ENCODE results near the gene GSK3A. TPM values are rescaled to one million over a fixed set of nuclear protein-coding genes. Genes with fewer than 3 reads are reported as not detected.

Gene GSK3A
- total RNA-seq, 2 experiments from 2014 or later: 48.2 to 49.0 TPM

GRCh38 chr19:42285988-42286348 is 43.6 kb upstream of the GSK3A start:
- Mint-ChIP-seq H3K27me3 (ENCODE audit: low read depth) (no peaks in the 10 kb centered on the region), H3K4me1 (ENCODE audit: low read depth) (peaks cover 32% of the 10 kb centered on the region)
- POLR2A ChIA-PET: no interaction called here

DNA sequence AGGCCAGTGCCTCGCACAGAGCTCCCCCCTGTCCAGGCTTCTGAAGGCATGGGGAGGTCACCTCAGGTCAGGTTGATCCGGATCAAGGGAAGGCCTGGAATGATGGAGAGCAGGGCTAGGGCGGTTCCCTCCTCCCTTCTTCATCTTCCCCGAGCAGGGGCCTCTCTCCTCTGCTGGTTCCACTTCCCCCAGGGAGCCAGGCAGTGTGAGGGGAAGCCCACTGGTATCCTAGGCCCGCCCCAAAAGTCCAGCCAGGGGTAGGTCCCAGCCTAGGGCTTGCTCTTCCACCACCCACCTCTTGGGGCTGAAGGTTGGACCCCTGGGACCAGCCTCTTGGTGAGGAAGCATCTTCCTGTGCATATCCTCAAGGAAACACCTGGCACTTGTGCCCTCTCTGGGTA is 43.1 kb upstream of the GSK3A start:
- no peak for ATAC-seq
- no peaks in the 10 kb centered on the region for H3K9me3 Mint-ChIP-seq (ENCODE audit: insufficient read depth)
- H3K4me3 Mint-ChIP-seq: peak overlapping the region; percentile 79
- CTCF ChIA-PET: interaction anchor here (1.5 to 2.4 kb wide), 4 partner anchors 10 to 153 kb away, joined by 3 to 13 read pairs (median 4); partner anchors contain the start of gene DEDD2
- H3K27ac Mint-ChIP-seq: peak overlapping the region; percentile 53
- no peak for DNase-seq
- POLR2A ChIA-PET: interaction anchor here (1.3 to 1.9 kb wide), 2 partner anchors 13 to 15 kb away, joined by 4 to 5 read pairs; no protein-coding TSS in a partner anchor
- H3K4me1 Mint-ChIP-seq (ENCODE audit: low read depth): peaks cover 32% of the 10 kb centered on the region
- H3K27me3 Mint-ChIP-seq (ENCODE audit: low read depth): no peaks in the 10 kb centered on the region
- peaks cover 13% of the 10 kb centered on the region for H3K36me3 Mint-ChIP-seq (ENCODE audit: low read depth)

More at GRCh38 chr19:42285988-42286348, 43.6 kb upstream of the GSK3A start:
- Mint-ChIP-seq H3K36me3 (ENCODE audit: low read depth) (peaks cover 13% of the 10 kb centered on the region), H3K4me3 (peak overlapping the region; percentile 79), H3K9me3 (ENCODE audit: insufficient read depth) (no peaks in the 10 kb centered on the region), H3K27ac (peak overlapping the region; percentile 53)
- ATAC-seq: no peak
- CTCF ChIA-PET: interaction anchor here (1.7 to 2.4 kb wide), 2 partner anchors 10 to 69 kb away, joined by 3 to 13 read pairs; no protein-coding TSS in a partner anchor
- no peak for DNase-seq

DNA sequence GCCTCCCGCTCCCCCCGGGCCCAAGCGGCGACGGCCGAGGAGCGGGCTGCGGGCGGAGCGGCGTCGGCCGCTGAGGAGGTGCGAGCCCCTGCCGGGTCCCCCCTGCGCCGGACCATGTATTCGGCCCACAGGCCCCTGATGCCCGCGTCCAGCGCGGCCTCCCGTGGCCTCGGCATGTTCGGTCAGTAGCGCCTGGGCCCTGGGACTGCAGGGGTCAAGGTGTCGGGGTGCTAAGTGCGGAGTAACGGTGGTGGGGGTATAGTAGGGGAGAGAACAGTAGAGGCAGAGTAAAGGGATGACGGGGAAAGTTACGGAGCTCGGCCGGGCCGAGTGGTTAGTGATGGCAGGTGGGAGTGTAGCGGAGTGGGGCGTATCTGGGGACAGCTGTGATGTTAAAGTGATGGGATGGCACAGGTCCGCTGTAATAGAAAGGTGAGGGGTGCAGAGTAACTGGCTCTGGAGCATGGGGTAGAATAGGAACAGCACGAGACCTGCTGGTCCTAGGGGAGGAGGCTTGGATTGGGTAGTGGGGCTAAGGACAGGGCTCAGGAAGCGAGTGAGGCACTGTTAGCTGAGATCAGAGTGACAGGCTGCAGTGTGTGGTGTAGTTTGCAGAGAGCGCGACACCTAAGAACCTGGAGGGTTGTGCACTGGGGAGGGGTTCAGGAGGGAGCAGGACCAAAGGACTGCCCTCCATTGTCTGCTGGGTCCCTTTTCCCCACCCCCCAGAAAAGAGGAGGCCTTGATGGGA is 42.4 kb upstream of the GSK3A start:
- peak; percentile 45 for DNase-seq

DNA sequence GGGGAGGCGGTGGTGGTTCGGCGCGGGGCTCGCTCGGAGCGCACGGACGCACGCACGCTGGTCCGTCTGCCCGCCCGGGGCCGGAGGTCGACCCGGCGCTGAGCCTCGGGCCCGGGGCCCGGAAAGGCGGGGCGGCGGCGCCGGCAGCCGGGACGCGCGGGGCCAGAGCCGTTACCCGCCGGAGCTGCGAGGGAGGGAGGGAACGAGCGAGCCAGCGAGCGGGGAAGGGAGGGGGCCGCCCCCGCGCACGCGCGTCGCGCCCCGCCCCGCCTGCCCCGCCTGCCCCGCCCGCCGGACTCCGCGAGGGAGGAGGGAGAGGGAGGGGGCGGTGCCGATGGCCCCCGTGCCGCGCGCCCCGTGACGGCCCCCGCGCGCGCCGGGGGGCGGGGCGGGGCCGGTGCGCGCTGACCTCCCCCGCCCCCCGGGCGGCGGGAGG is 41.7 kb upstream of the GSK3A start:
- Mint-ChIP-seq H3K27ac (no peak overlapping the region), H3K4me1 (ENCODE audit: low read depth) (peaks cover 39% of the 10 kb centered on the region), H3K4me3 (no peak overlapping the region), H3K9me3 (ENCODE audit: insufficient read depth) (no peaks in the 10 kb centered on the region), H3K36me3 (ENCODE audit: low read depth) (peaks cover 14% of the 10 kb centered on the region), H3K27me3 (ENCODE audit: low read depth) (no peaks in the 10 kb centered on the region)
- DNase-seq (peak; percentile 85), ATAC-seq (peak; percentile 40)
- CTCF ChIA-PET: interaction anchor here (0.8 to 2.4 kb wide), 6 partner anchors 12 to 151 kb away, joined by 3 to 13 read pairs (median 4); partner anchors contain the start of gene DEDD2
- POLR2A ChIA-PET: interaction anchor here (0.5 to 1.9 kb wide), 5 partner anchors 14 to 85 kb away, joined by 3 to 5 read pairs (median 3); no protein-coding TSS in a partner anchor

More for the DNA sequence above, 42.4 kb upstream of the GSK3A start:
- POLR2A ChIA-PET: interaction anchor here (0.5 to 1.9 kb wide), 5 partner anchors 14 to 86 kb away, joined by 3 to 5 read pairs (median 3); no protein-coding TSS in a partner anchor
- H3K27me3 Mint-ChIP-seq (ENCODE audit: low read depth): no peaks in the 10 kb centered on the region
- peak overlapping the region; percentile 79 for H3K4me3 Mint-ChIP-seq
- H3K27ac Mint-ChIP-seq: peak overlapping the region; percentile 82
- H3K4me1 Mint-ChIP-seq (ENCODE audit: low read depth): peaks cover 32% of the 10 kb centered on the region
- peaks cover 13% of the 10 kb centered on the region for H3K36me3 Mint-ChIP-seq (ENCODE audit: low read depth)
- no peaks in the 10 kb centered on the region for H3K9me3 Mint-ChIP-seq (ENCODE audit: insufficient read depth)
- CTCF ChIA-PET: interaction anchor here (0.8 to 2.4 kb wide), 6 partner anchors 11 to 152 kb away, joined by 3 to 13 read pairs (median 4); partner anchors contain the start of gene DEDD2
- no peak for ATAC-seq

DNA sequence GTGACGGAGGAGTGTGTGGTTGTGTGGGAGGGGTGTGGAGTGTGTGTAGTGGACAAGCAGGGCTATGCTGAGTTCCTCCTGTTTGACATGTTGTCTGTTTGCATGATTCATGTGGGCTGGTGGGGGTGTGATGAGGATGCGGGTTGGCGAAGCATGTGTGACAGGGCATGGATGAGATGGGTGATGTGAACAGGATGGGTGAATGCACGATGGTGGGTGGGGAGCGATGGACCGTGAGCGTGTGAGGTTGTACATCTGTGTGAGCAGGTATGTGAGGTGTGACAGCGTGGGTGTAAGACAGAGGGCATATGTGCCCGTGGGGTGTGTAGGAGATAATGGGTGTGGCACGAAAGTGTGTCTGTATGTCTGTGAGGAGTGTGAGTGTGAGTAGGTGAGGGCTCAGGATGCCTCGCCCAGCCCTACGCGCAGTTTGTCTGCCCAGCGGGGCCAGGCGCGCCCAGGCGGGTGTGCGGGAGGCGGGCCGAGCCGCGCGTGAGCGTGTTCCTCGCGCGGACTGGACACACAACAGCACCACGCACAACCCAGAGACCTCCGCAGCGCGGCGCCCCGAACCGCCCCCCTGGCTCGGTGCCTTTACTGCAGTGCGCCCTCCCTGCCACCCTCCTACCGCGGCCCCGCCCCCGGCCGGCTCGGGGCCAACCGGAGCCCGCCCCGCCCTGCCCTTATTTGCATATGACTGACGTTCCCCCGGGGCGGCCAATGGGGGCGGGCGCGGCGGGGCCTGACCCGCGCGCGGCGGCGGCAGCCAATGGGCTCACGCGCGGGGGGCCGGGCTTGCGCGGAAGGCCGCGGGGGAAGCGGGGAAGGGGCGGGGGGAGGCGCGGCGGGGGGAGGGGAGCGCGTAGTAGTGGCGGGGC is 41.0 kb upstream of the GSK3A start:
- peak; percentile 69 for ATAC-seq
- Mint-ChIP-seq H3K4me1 (ENCODE audit: low read depth) (peaks cover 45% of the 10 kb centered on the region), H3K27ac (no peak overlapping the region), H3K36me3 (ENCODE audit: low read depth) (peaks cover 15% of the 10 kb centered on the region), H3K27me3 (ENCODE audit: low read depth) (no peaks in the 10 kb centered on the region), H3K4me3 (no peak overlapping the region), H3K9me3 (ENCODE audit: insufficient read depth) (no peaks in the 10 kb centered on the region)
- peak; percentile 98 for DNase-seq
- POLR2A ChIA-PET: interaction anchor here (0.5 to 2.0 kb wide), 6 partner anchors 13 to 64 kb away, joined by 3 to 11 read pairs (median 4); partner anchors contain the start of genes CIC and ZNF526
- CTCF ChIA-PET: interaction anchor here (0.8 to 1.9 kb wide), 4 partner anchors 13 to 150 kb away, joined by 3 to 8 read pairs (median 5); partner anchors contain the start of genes DEDD2 and GSK3A

DNA sequence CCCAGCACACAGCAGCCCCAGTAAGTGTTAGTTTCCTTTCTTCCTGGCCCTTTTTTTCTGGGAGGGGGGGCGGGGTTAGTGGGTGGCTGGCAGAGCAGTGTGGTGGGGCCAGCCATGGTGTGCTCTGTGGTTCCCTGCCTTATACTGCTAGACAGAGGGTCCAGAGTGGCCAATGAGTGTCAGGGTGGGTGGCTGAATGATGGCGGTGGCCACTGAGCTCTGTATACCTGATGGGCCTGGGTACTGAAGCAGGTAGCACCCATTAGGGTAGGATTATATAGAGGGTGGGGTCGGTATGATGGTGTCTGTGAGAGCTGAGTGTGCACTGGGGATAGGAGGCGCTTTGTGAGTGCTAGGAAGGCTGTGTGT is 40.4 kb upstream of the GSK3A start:
- ChIA-PET CTCF (interaction anchor here (0.8 to 1.9 kb wide), 4 partner anchors 13 to 150 kb away, joined by 3 to 8 read pairs (median 6); partner anchors contain the start of gene GSK3A), POLR2A (interaction anchor here (0.5 to 2.0 kb wide), 6 partner anchors 13 to 150 kb away, joined by 3 to 11 read pairs (median 3); partner anchors contain the start of genes CIC and ZNF526)
- ATAC-seq (no peak), DNase-seq (no peak)
- peaks cover 14% of the 10 kb centered on the region for H3K36me3 Mint-ChIP-seq (ENCODE audit: low read depth)
- H3K27me3 Mint-ChIP-seq (ENCODE audit: low read depth): no peaks in the 10 kb centered on the region
- H3K9me3 Mint-ChIP-seq (ENCODE audit: insufficient read depth): no peaks in the 10 kb centered on the region
- peaks cover 49% of the 10 kb centered on the region for H3K4me1 Mint-ChIP-seq (ENCODE audit: low read depth)
- H3K27ac Mint-ChIP-seq: no peak overlapping the region
- no peak overlapping the region for H3K4me3 Mint-ChIP-seq

DNA sequence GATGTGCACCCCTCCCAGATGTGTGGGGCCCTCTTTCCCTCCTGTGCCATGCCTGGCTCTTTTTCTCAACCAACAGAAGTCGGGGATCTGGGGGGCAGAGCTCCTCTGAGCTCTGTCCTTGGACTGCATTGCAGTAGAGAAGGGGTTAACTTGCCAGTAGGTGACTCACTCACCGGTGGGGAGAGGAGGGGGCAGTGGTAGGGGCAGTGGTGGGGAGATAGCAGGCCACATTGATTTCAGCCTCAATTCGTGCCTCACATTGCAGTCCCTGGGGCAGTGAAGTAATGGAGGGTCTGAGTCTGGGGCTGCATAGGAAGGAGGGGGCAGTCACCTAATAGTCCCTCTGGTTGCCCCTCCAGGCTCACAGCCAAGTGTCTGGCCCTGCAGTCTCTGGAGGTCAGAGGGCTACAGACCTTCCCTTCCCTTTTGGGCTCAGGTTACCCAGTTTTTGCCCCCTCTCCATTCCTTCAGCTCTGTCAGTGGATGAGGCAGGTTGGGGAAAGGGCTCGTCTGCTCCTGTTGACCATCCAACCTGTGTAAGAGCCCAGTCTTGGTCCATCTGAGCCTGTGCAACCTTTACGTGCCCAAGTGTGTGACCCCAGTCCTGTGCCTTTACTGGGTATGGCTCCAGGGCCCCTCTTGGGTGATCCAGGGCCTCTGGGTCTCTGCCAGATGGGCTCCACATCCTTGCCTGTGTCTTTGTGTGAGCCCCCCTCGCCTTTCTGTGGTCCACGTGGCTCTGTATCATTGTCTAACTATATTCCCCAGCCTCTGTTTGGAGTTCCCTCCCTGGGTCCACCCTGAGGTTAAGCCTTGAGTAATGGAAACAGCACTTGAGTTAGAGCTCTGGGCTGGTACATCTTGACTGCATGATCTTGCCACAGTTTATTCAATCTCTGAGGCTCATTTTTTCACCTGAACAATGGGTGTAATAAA is 39.7 kb upstream of the GSK3A start:
- ATAC-seq: no peak
- no peaks in the 10 kb centered on the region for H3K9me3 Mint-ChIP-seq (ENCODE audit: insufficient read depth)
- ChIA-PET CTCF (interaction anchor here (0.8 to 3.5 kb wide), 7 partner anchors 12 to 173 kb away, joined by 3 to 60 read pairs (median 4); partner anchors contain the start of genes CIC and GSK3A), POLR2A (interaction anchor here (0.6 to 2.0 kb wide), 9 partner anchors 12 to 153 kb away, joined by 3 to 11 read pairs (median 3); partner anchors contain the start of genes CIC, PAFAH1B3, PRR19 and ZNF526)
- DNase-seq: no peak
- H3K27ac Mint-ChIP-seq: no peak overlapping the region
- peaks cover 55% of the 10 kb centered on the region for H3K4me1 Mint-ChIP-seq (ENCODE audit: low read depth)
- no peak overlapping the region for H3K4me3 Mint-ChIP-seq
- H3K27me3 Mint-ChIP-seq (ENCODE audit: low read depth): no peaks in the 10 kb centered on the region
- H3K36me3 Mint-ChIP-seq (ENCODE audit: low read depth): peaks cover 11% of the 10 kb centered on the region

GRCh38 chr19:42281146-42281826 is 38.9 kb upstream of the GSK3A start:
- POLR2A ChIA-PET: interaction anchor here (0.6 to 2.5 kb wide), 8 partner anchors 11 to 152 kb away, joined by 3 to 33 read pairs (median 4); partner anchors contain the start of genes CIC, PAFAH1B3 and PRR19
- ATAC-seq (no peak), DNase-seq (no peak)
- no peak overlapping the region for H3K27ac Mint-ChIP-seq
- H3K4me1 Mint-ChIP-seq (ENCODE audit: low read depth): peaks cover 63% of the 10 kb centered on the region
- no peaks in the 10 kb centered on the region for H3K9me3 Mint-ChIP-seq (ENCODE audit: insufficient read depth)
- no peaks in the 10 kb centered on the region for H3K27me3 Mint-ChIP-seq (ENCODE audit: low read depth)
- CTCF ChIA-PET: interaction anchor here (0.9 to 3.5 kb wide), 5 partner anchors 11 to 172 kb away, joined by 3 to 60 read pairs (median 7); partner anchors contain the start of genes CIC and GSK3A
- peaks cover 10% of the 10 kb centered on the region for H3K36me3 Mint-ChIP-seq (ENCODE audit: low read depth)
- H3K4me3 Mint-ChIP-seq: no peak overlapping the region

DNA sequence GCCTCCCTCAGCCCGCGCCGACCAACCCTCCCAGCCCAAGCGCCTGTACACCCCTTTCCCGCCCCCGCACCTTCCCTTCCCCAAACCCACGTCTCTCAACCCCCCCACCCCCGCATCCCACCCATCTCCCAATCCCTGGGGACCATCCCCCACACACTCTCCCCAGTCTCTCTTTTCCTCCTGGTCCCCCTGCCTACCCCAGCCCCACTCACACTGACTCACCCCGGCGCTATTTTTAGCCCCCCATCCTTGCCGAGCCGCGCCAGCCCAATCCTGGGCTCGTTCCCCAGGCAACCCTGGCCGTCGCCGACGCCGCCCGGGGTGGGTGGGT is 38.4 kb upstream of the GSK3A start:
- Mint-ChIP-seq H3K27me3 (ENCODE audit: low read depth) (no peaks in the 10 kb centered on the region), H3K9me3 (ENCODE audit: insufficient read depth) (no peaks in the 10 kb centered on the region), H3K4me3 (no peak overlapping the region), H3K4me1 (ENCODE audit: low read depth) (peaks cover 63% of the 10 kb centered on the region), H3K36me3 (ENCODE audit: low read depth) (peaks cover 15% of the 10 kb centered on the region), H3K27ac (no peak overlapping the region)
- ChIA-PET POLR2A (interaction anchor here (1.1 to 2.5 kb wide), 5 partner anchors 10 to 82 kb away, joined by 3 to 33 read pairs (median 5); partner anchors contain the start of genes PAFAH1B3 and PRR19), CTCF (interaction anchor here (0.9 to 3.5 kb wide), 3 partner anchors 11 to 46 kb away, joined by 3 to 113 read pairs (median 60); partner anchors contain the start of genes CIC and GSK3A)
- DNase-seq (peak; percentile 36), ATAC-seq (no peak)
